Ramos (cell line): ENCODE data around the gene FAM83E.
"Not testable (repeated sequence)": the region's sequence is repeated elsewhere in the genome, so short reads cannot be mapped to it uniquely, and the experiment has no call there.

ENCODE experiments used
- in situ Hi-C: fragments of 300-500 bp; cut with MboI; formaldehyde crosslinking; loops from one replicate; pipeline ENCODE4 v1.14.3; 2022; ENCODE audit warnings: low sequenced_read_pairs; ENCODE audit not compliant: unreplicated experiment

FAM83E gene

GRCh38 chr19:48588670-48589401 is 26.0 kb downstream of the FAM83E start:
- in situ Hi-C loops = loop anchor here (5.0 to 10.0 kb wide), 2 partner anchors 82 to 274 kb away; no protein-coding TSS in a partner anchor

GRCh38 chr19:48587387-48587786 is 27.5 kb downstream of the FAM83E start:
- in situ Hi-C loops = loop anchor here (5.0 to 10.0 kb wide), 2 partner anchors 80 to 273 kb away; no protein-coding TSS in a partner anchor

DNA sequence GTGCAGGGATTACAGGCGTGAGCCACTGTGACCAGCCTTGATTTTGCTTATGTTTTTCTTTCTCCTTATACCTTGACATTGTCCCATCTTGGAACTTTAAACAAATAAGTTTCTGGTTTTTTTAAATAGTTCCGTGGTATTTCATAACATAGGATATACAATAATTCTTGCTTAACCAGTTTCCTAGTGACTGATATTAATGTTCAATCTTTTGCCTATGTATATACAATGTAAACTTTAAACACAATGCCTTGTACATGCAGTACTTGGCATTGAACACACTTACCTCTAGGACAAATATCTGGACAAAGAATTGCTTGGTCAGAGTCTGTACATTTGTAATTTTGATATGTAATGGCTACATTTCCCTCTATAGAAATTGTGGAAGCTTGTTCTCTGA is 32.7 kb downstream of the FAM83E start:
- in situ Hi-C loops = loop anchor here (10.0 kb wide), 1 partner anchor 267 kb away; no protein-coding TSS in a partner anchor

GRCh38 chr19:48578891-48579290 is 36.0 kb downstream of the FAM83E start:
- in situ Hi-C loops = no loop called here

DNA sequence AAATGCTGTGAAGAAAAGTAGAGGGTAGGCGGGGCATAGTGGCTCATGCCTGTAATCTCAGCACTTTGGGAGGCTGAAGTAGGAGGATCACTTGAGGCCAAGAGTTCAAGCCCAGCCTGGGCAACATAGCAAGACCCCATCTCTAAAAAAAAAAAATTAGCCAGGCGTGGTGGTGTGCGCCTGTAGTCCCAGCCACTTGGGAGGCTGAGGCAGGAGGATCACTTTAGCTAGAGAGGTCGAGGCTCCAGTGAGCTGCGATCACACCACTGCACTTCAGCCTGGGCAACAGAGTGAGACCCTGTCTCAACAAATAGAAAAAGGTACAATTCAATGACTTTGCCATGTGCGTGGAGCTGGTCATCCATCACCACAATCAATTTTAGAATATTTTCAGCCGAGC is 37.0 kb downstream of the FAM83E start:
- in situ Hi-C loops = not testable (repeated sequence)

- in situ Hi-C loops = no loop called here
These were observed 38.8 kb downstream of the FAM83E start for GRCh38 chr19:48575931-48576622.

DNA sequence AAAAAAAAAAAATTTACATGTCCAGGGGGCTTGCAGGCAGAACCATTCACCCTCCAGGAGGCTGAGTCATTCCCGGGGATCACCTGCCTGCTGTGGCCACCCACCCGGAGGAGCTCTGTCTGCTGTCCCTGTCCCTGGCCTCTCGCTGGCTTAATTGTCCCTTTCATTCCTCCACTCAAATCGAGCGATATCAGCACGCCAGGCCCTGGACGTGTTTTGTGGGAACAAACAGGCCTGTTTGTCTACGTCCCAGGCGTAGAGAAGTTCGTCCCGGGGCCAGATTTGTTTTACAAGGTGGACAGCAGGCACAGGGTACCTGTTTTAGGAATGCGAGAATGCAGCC is 41.7 kb downstream of the FAM83E start:
- in situ Hi-C loops = no loop called here

- in situ Hi-C loops = no loop called here
These were observed 43.3 kb downstream of the FAM83E start for GRCh38 chr19:48571378-48572162.

DNA sequence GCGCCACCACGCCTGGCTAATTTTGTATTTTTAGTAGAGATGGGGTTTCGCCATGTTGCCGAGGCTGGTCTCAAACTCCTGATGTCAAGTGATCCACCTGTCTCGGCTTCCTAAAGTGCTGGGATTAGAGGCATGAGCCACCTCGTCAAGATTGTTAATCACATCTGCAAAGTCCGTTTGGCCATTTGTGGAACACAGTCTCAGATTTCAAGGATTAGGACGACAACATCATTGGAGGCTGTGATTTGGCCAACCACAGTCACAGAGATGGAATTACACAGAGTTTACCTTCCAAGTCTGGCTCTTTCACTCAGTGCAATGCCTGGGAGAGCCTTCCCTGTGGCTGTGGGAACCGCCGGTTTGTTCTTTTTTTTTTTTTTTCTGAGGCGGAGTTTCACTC is 45.1 kb downstream of the FAM83E start:
- in situ Hi-C loops = no loop called here

DNA sequence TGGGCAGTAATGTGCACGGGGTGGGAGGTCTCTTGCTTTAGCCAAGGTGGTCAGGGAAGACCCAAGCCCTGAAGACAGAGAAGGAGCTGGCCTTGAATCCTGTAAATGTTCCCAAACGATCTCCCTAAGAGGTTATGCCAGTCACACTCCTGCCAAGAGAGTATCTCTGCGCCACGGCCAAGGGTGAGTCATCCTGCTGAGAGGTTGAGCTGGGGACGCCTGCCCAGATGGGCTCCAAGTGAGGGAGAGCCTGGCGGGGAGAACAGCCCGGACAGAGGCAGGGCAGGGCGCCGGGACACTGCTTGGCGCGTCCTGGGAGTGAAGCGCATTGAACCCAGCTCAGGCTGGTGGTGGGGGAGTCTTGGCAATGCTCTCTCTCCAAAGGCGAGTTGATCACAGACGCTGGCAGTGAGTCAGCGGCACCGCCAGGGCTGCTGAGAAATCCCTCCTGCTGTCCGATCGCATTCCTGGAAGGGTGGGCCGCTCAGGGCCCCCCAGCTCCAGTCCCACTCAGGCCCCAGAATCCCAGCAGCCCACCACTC is 46.5 kb downstream of the FAM83E start:
- in situ Hi-C loops = no loop called here

- in situ Hi-C loops = no loop called here
These were observed 49.8 kb downstream of the FAM83E start for GRCh38 chr19:48565090-48565489.
